ENCODE measurements around the gene FAM83C.

DNA sequence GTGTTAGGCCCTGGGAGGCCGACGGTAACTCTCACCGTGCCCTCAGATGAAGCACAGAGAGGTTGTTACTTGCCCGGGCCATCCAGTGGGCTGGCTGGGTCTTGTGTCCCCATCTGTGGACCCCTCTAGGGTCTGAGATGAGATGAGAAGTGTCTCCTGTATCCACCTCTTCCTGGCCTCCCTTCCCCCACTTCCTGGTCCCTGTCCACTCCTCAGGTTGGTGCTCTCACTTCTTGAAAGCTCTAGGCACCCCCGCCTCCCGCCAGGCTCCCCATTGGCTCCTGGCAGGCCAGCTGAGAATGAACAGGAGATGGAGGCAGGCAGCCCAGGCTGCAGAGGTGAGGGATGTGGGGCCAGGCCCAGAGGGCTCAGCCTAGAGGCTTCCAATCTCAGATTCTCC lies 15.8 kb downstream of the FAM83C start:
- TF ChIP-seq, protein P1, sequence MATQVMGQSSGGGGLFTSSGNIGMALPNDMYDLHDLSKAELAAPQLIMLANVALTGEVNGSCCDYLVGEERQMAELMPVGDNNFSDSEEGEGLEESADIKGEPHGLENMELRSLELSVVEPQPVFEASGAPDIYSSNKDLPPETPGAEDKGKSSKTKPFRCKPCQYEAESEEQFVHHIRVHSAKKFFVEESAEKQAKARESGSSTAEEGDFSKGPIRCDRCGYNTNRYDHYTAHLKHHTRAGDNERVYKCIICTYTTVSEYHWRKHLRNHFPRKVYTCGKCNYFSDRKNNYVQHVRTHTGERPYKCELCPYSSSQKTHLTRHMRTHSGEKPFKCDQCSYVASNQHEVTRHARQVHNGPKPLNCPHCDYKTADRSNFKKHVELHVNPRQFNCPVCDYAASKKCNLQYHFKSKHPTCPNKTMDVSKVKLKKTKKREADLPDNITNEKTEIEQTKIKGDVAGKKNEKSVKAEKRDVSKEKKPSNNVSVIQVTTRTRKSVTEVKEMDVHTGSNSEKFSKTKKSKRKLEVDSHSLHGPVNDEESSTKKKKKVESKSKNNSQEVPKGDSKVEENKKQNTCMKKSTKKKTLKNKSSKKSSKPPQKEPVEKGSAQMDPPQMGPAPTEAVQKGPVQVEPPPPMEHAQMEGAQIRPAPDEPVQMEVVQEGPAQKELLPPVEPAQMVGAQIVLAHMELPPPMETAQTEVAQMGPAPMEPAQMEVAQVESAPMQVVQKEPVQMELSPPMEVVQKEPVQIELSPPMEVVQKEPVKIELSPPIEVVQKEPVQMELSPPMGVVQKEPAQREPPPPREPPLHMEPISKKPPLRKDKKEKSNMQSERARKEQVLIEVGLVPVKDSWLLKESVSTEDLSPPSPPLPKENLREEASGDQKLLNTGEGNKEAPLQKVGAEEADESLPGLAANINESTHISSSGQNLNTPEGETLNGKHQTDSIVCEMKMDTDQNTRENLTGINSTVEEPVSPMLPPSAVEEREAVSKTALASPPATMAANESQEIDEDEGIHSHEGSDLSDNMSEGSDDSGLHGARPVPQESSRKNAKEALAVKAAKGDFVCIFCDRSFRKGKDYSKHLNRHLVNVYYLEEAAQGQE (IDR thresholded peaks at IDR 0.05; ENCODE audit: low read depth), result no peak
- TF ChIP-seq RAD21 (IDR thresholded peaks at IDR 0.05; ENCODE audit: low read depth) (no peak), EP300 (IDR thresholded peaks at IDR 0.05; ENCODE audit: borderline replicate concordance) (no peak), TCF12 (IDR thresholded peaks at IDR 0.05; ENCODE audit: low read depth) (no peak), YY1 (IDR thresholded peaks at IDR 0.05; ENCODE audit: low read depth) (no peak), TEAD4 (IDR thresholded peaks at IDR 0.05) (no peak), ZBTB7A (IDR thresholded peaks at IDR 0.05; ENCODE audit: low read depth) (no peak), TAF1 (IDR thresholded peaks at IDR 0.05; ENCODE audit: low read depth) (no peak), NFIC (IDR thresholded peaks at IDR 0.05) (no peak), CREB1 (IDR thresholded peaks at IDR 0.05; ENCODE audit: low read depth) (no peak)
- TF ChIP-seq, protein P2, sequence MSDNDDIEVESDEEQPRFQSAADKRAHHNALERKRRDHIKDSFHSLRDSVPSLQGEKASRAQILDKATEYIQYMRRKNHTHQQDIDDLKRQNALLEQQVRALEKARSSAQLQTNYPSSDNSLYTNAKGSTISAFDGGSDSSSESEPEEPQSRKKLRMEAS (IDR thresholded peaks at IDR 0.05), result no peak
- TF ChIP-seq, protein P3, sequence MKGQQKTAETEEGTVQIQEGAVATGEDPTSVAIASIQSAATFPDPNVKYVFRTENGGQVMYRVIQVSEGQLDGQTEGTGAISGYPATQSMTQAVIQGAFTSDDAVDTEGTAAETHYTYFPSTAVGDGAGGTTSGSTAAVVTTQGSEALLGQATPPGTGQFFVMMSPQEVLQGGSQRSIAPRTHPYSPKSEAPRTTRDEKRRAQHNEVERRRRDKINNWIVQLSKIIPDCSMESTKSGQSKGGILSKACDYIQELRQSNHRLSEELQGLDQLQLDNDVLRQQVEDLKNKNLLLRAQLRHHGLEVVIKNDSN (IDR thresholded peaks at IDR 0.05), result no peak
